Fibroblast of villous mesenchyme (primary cell): ENCODE data around the gene PNPLA7. TPM values are rescaled to one million over a fixed set of nuclear protein-coding genes. Genes with fewer than 3 reads are reported as not detected.
A peak's percentile ranks its signal among the peaks of the same experiment; 100 is the strongest.
"Not testable (repeated sequence)": the region's sequence is repeated elsewhere in the genome, so short reads cannot be mapped to it uniquely, and the experiment has no call there.

Experiments used
- DNase-seq: peaks from one replicate; pipeline ENCODE4 v3.0.0-alpha.2; 2010; ENCODE audit warnings: low read depth
- H3K4me3 ChIP-seq: 2 replicates; pipeline ENCODE4 v1.5.1; 2011; ENCODE audit warnings: low read depth, mild to moderate bottlenecking, low read length
- total RNA-seq: library from RNA; depleted of rRNA; stranded (reverse); fragments of >200 nt; gene quantifications from 2 replicates; pipeline ENCODE4 v1.2.3, GENCODE V29; 2012
- TF ChIP-seq, protein P1 (sequence below): IDR thresholded peaks from 2 replicates; pipeline ENCODE4 v1.5.1; 2012; ENCODE audit warnings: low read depth, mild to moderate bottlenecking, low read length; ENCODE audit not compliant: insufficient read depth

PNPLA7 gene
- total RNA-seq, 1 donor: 1.3 TPM

DNA sequence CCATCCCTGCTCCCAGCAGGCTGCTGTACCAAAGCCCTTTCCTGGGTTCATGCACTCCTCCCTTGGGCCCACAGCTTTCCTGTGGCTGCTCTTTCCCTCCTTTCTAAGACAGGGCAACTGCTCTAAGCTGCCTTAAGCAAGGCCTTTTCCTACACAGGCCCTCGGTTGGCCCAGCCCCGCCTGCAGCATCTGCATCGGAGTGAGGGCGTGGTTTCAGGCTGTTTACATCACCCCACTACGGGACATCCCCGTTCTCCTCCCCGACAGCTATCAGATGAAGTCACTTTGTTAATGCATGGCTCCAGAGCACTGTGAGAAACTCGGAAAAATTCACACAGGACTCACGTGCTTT lies 25.1 kb upstream of the PNPLA7 start:
- DNase-seq: peak; percentile 77
- H3K4me3 ChIP-seq: no peak overlapping the region
- TF ChIP-seq, protein P1, sequence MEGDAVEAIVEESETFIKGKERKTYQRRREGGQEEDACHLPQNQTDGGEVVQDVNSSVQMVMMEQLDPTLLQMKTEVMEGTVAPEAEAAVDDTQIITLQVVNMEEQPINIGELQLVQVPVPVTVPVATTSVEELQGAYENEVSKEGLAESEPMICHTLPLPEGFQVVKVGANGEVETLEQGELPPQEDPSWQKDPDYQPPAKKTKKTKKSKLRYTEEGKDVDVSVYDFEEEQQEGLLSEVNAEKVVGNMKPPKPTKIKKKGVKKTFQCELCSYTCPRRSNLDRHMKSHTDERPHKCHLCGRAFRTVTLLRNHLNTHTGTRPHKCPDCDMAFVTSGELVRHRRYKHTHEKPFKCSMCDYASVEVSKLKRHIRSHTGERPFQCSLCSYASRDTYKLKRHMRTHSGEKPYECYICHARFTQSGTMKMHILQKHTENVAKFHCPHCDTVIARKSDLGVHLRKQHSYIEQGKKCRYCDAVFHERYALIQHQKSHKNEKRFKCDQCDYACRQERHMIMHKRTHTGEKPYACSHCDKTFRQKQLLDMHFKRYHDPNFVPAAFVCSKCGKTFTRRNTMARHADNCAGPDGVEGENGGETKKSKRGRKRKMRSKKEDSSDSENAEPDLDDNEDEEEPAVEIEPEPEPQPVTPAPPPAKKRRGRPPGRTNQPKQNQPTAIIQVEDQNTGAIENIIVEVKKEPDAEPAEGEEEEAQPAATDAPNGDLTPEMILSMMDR: no peak

- no peak overlapping the region for H3K4me3 ChIP-seq
- no peak for DNase-seq
- TF ChIP-seq, protein P1: no peak
Observed at GRCh38 chr9:137574192-137574591, 24.0 kb upstream of the PNPLA7 start.

GRCh38 chr9:137570566-137570965 lies 20.4 kb upstream of the PNPLA7 start:
- TF ChIP-seq, protein P1: no peak
- H3K4me3 ChIP-seq: no peak overlapping the region
- DNase-seq: no peak

GRCh38 chr9:137569609-137570203 lies 19.5 kb upstream of the PNPLA7 start:
- DNase-seq: no peak
- H3K4me3 ChIP-seq: no peak overlapping the region
- TF ChIP-seq, protein P1: no peak

DNA sequence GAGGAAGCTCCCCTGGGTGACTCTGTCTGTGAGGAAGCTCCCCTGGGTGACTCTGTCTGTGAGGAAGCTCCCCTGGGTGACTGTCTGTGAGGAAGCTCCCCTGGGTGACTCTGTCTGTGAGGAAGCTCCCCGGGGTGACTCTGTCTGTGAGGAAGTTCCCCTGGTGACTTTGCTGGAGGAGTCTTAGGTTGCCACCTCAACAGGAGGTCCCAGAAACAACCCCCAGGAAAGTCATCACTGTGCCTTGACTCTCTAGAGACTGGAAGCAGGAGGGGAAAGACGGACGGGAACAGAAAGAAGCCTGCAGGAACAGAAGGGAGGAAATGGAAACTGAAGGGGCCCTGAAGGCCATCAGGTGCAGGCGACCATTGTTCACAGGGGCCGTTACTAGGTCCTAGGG lies 18.2 kb upstream of the PNPLA7 start:
- DNase-seq, H3K4me3 ChIP-seq: not testable (repeated sequence)

- no peak for DNase-seq
- H3K4me3 ChIP-seq: no peak overlapping the region
- TF ChIP-seq, protein P1: no peak
Observed at GRCh38 chr9:137564817-137565411, 14.7 kb upstream of the PNPLA7 start.

DNA sequence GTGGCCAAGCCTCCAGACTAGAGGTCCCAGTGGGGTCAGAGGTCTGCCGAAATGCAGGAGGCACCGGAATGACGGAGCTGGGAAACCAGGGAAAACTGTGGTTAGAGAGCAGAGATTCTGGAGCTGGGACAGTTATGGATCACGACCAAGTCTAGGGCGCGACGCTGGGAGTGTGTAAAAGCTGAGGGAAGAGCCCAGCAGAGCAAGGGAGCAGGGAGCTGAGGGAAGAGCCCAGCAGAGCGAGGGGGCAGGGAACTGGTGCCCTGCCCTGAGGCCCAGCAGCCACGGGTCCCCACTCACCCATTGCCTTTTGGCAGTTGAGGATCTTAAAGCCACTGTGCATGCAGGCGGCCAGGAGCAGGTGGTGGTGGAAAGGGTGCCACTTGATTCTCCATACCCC lies 13.9 kb upstream of the PNPLA7 start:
- TF ChIP-seq, protein P1: no peak
- no peak overlapping the region for H3K4me3 ChIP-seq
- DNase-seq: no peak
